Nephron (organoid): ENCODE measurements around the gene ZSWIM6.

Experiments used
- H3K27ac Mint-ChIP-seq, 3 experiments: 2 replicates each; pipeline ENCODE4 v1.8.0; 2020; ENCODE audit warnings: mixed read lengths in 3 of 3, mild to moderate bottlenecking in 2 of 3, moderate library complexity in 1 of 3
- H3K27me3 Mint-ChIP-seq: 2 replicates; pipeline ENCODE4 v1.8.0; 2021; ENCODE audit warnings: low read depth, mild to moderate bottlenecking, moderate library complexity, mixed read lengths
- H3K36me3 Mint-ChIP-seq: 2 replicates; pipeline ENCODE4 v1.8.0; 2020; ENCODE audit warnings: low read depth, mixed read lengths
- H3K4me1 Mint-ChIP-seq: 2 replicates; pipeline ENCODE4 v1.8.0; 2020; ENCODE audit warnings: mixed read lengths
- H3K4me3 Mint-ChIP-seq, 3 experiments: 2 replicates each; pipeline ENCODE4 v1.8.0; 2020; ENCODE audit warnings: mild to moderate bottlenecking in 3 of 3, mixed read lengths in 3 of 3, moderate library complexity in 2 of 3
- H3K9me3 Mint-ChIP-seq: 2 replicates; pipeline ENCODE4 v1.8.0; 2020; ENCODE audit warnings: mixed read lengths
- CTCF ChIP-seq, 3 experiments: fragments of 200-600 bp; sonication (generic); IDR thresholded peaks; one replicate each; pipeline ENCODE4 v1.5.0; 2021; ENCODE audit warnings: antibody characterized with exemption in 3 of 3; ENCODE audit not compliant: unreplicated experiment in 3 of 3

The ZSWIM6 gene

GRCh38 chr5:61461417-61461816 is 129.4 kb downstream of the ZSWIM6 start:
- Mint-ChIP-seq H3K9me3 (no peaks in the 10 kb centered on the region), H3K36me3 (no peaks in the 10 kb centered on the region), H3K4me3 (no peak overlapping the region), H3K27ac (peak overlapping the region in 2 of 3 experiments; percentile 35 to 48), H3K4me1 (peaks cover 44% of the 10 kb centered on the region), H3K27me3 (no peaks in the 10 kb centered on the region)
- TF ChIP-seq CTCF (IDR thresholded peaks at IDR 0.05; ENCODE audit: unreplicated experiment in 3 of 3): no peak

- Mint-ChIP-seq H3K36me3 (no peaks in the 10 kb centered on the region), H3K27me3 (no peaks in the 10 kb centered on the region), H3K4me3 (no peak overlapping the region), H3K27ac (peak overlapping the region in 2 of 3 experiments; percentile 35 to 67), H3K4me1 (peaks cover 48% of the 10 kb centered on the region), H3K9me3 (no peaks in the 10 kb centered on the region)
- no peak for TF ChIP-seq CTCF (IDR thresholded peaks at IDR 0.05; ENCODE audit: unreplicated experiment in 3 of 3)
These were observed 129.9 kb downstream of the ZSWIM6 start for GRCh38 chr5:61461926-61462325.

- Mint-ChIP-seq H3K27ac (peak overlapping the region; percentile 18 to 30 (median 30)), H3K27me3 (no peaks in the 10 kb centered on the region), H3K4me1 (peaks cover 56% of the 10 kb centered on the region), H3K36me3 (no peaks in the 10 kb centered on the region), H3K4me3 (no peak overlapping the region), H3K9me3 (no peaks in the 10 kb centered on the region)
- no peak for TF ChIP-seq CTCF (IDR thresholded peaks at IDR 0.05; ENCODE audit: unreplicated experiment in 3 of 3)
These were observed 131.5 kb downstream of the ZSWIM6 start for GRCh38 chr5:61463596-61463995.

- peaks cover 56% of the 10 kb centered on the region for H3K4me1 Mint-ChIP-seq
- no peak overlapping the region for H3K4me3 Mint-ChIP-seq
- no peaks in the 10 kb centered on the region for H3K9me3 Mint-ChIP-seq
- H3K36me3 Mint-ChIP-seq: no peaks in the 10 kb centered on the region
- peak overlapping the region; percentile 9 to 94 (median 15) for H3K27ac Mint-ChIP-seq
- TF ChIP-seq CTCF (IDR thresholded peaks at IDR 0.05; ENCODE audit: unreplicated experiment in 3 of 3): no peak
- no peaks in the 10 kb centered on the region for H3K27me3 Mint-ChIP-seq
These were observed 132.5 kb downstream of the ZSWIM6 start for GRCh38 chr5:61464512-61464911.

GRCh38 chr5:61465066-61465465 is 133.0 kb downstream of the ZSWIM6 start:
- no peaks in the 10 kb centered on the region for H3K27me3 Mint-ChIP-seq
- TF ChIP-seq CTCF (IDR thresholded peaks at IDR 0.05; ENCODE audit: unreplicated experiment in 3 of 3): no peak
- H3K4me1 Mint-ChIP-seq: peaks cover 56% of the 10 kb centered on the region
- H3K27ac Mint-ChIP-seq: peak overlapping the region in 2 of 3 experiments; percentile 15 to 94
- H3K9me3 Mint-ChIP-seq: no peaks in the 10 kb centered on the region
- H3K4me3 Mint-ChIP-seq: no peak overlapping the region
- peaks cover under 1% of the 10 kb centered on the region for H3K36me3 Mint-ChIP-seq

GRCh38 chr5:61465496-61465895 is 133.4 kb downstream of the ZSWIM6 start:
- H3K4me3 Mint-ChIP-seq: no peak overlapping the region
- peaks cover 4% of the 10 kb centered on the region for H3K36me3 Mint-ChIP-seq
- H3K4me1 Mint-ChIP-seq: peaks cover 53% of the 10 kb centered on the region
- H3K9me3 Mint-ChIP-seq: no peaks in the 10 kb centered on the region
- no peak for TF ChIP-seq CTCF (IDR thresholded peaks at IDR 0.05; ENCODE audit: unreplicated experiment in 3 of 3)
- no peaks in the 10 kb centered on the region for H3K27me3 Mint-ChIP-seq
- peak overlapping the region in 2 of 3 experiments; percentile 15 to 94 for H3K27ac Mint-ChIP-seq
